Mesenteric fat pad (tissue), 1 donor: ENCODE measurements around the gene MIA3. TPM values are rescaled to one million over a fixed set of nuclear protein-coding genes. Genes with fewer than 3 reads are reported as not detected.

ENCODE experiments used
- DNase-seq: peaks from one replicate; pipeline ENCODE4 v3.0.0-alpha.2; 2020; ENCODE audit warnings: low spot score
- total RNA-seq: library from RNA; stranded (reverse); fragmentation: NEBNext Ultra II Directional; extraction: Animal tissue kit (Norgen Biotek cat#: 25700); gene quantifications from one replicate; pipeline ENCODE4 v1.2.1, GENCODE V29; 2021
- donor health status: DM: yes; HTN: yes; CAD: no.

Gene MIA3
- total RNA-seq, 1 donor from 2014 or later = 69.4 TPM

GRCh38 chr1:222617367-222617951 is 438 bp upstream of the MIA3 start:
- DNase-seq = peak; percentile 96

- no peak for DNase-seq
These were observed 1.1 kb downstream of the MIA3 start for GRCh38 chr1:222618880-222619596.

- no peak for DNase-seq
These were observed 2.7 kb downstream of the MIA3 start for GRCh38 chr1:222620566-222620965.

GRCh38 chr1:222622765-222623164 is 4.9 kb downstream of the MIA3 start:
- DNase-seq = no peak

- no peak for DNase-seq
These were observed 5.6 kb downstream of the MIA3 start for GRCh38 chr1:222623458-222623857.

- no peak for DNase-seq
These were observed 6.3 kb downstream of the MIA3 start for GRCh38 chr1:222624214-222624613.

GRCh38 chr1:222627232-222627631 is 9.3 kb downstream of the MIA3 start:
- no peak for DNase-seq

GRCh38 chr1:222629921-222630535 is 12.1 kb downstream of the MIA3 start:
- no peak for DNase-seq

GRCh38 chr1:222631611-222632208 is 13.8 kb downstream of the MIA3 start:
- no peak for DNase-seq

GRCh38 chr1:222632749-222633148 is 14.9 kb downstream of the MIA3 start:
- DNase-seq = no peak

- DNase-seq = no peak
These were observed 16.5 kb downstream of the MIA3 start for GRCh38 chr1:222634180-222635013.

- no peak for DNase-seq
These were observed 23.5 kb downstream of the MIA3 start for GRCh38 chr1:222641269-222641948.

- DNase-seq = no peak
These were observed 24.6 kb downstream of the MIA3 start for GRCh38 chr1:222642468-222642867.

GRCh38 chr1:222643606-222643937 is 25.7 kb downstream of the MIA3 start:
- DNase-seq = no peak

GRCh38 chr1:222643938-222644635 is 26.2 kb downstream of the MIA3 start:
- peak; percentile 98 for DNase-seq

GRCh38 chr1:222644636-222644980 is 26.7 kb downstream of the MIA3 start:
- no peak for DNase-seq

- DNase-seq = no peak
These were observed 34.8 kb downstream of the MIA3 start for GRCh38 chr1:222652676-222653075.

- DNase-seq = no peak
These were observed 35.4 kb downstream of the MIA3 start for GRCh38 chr1:222653178-222653827.

- no peak for DNase-seq
These were observed 37.0 kb downstream of the MIA3 start for GRCh38 chr1:222654849-222655248.
